GM19193 (cell line): ENCODE measurements around the gene ARHGEF28.

Experiments used
- POLR2A ChIP-seq: IDR thresholded peaks from 4 replicates; pipeline ENCODE4 v1.6.1; 2011; ENCODE audit not compliant: insufficient read depth, insufficient read length; ENCODE audit errors: extremely low read depth

Gene ARHGEF28

GRCh38 chr5:73774924-73775323, 148.9 kb downstream of the ARHGEF28 start:
- no peak for TF ChIP-seq POLR2A

GRCh38 chr5:73776405-73776804, 150.4 kb downstream of the ARHGEF28 start:
- TF ChIP-seq POLR2A = no peak

- TF ChIP-seq POLR2A = no peak
Measured at GRCh38 chr5:73777192-73777591, 151.2 kb downstream of the ARHGEF28 start.

GRCh38 chr5:73780302-73781080, 154.5 kb downstream of the ARHGEF28 start:
- no peak for TF ChIP-seq POLR2A

GRCh38 chr5:73781107-73781768, 155.2 kb downstream of the ARHGEF28 start:
- TF ChIP-seq POLR2A = no peak

- TF ChIP-seq POLR2A = no peak
Measured at GRCh38 chr5:73783828-73784227, 157.8 kb downstream of the ARHGEF28 start.

GRCh38 chr5:73786043-73786831, 160.2 kb downstream of the ARHGEF28 start:
- TF ChIP-seq POLR2A = no peak

- TF ChIP-seq POLR2A = no peak
Measured at GRCh38 chr5:73789851-73790281, 163.9 kb downstream of the ARHGEF28 start.

GRCh38 chr5:73791389-73791788, 165.4 kb downstream of the ARHGEF28 start:
- no peak for TF ChIP-seq POLR2A

GRCh38 chr5:73792687-73793320, 166.8 kb downstream of the ARHGEF28 start:
- TF ChIP-seq POLR2A = no peak

GRCh38 chr5:73793911-73794310, 167.9 kb downstream of the ARHGEF28 start:
- no peak for TF ChIP-seq POLR2A

GRCh38 chr5:73796164-73797131, 170.5 kb downstream of the ARHGEF28 start:
- TF ChIP-seq POLR2A = no peak

GRCh38 chr5:73797132-73797510, 171.1 kb downstream of the ARHGEF28 start:
- no peak for TF ChIP-seq POLR2A
